Measurements from ENCODE around the gene MLLT3.
"Not testable (repeated sequence)": the region's sequence is repeated elsewhere in the genome, so short reads cannot be mapped to it uniquely, and the experiment has no call there.

Gene MLLT3

DNA sequence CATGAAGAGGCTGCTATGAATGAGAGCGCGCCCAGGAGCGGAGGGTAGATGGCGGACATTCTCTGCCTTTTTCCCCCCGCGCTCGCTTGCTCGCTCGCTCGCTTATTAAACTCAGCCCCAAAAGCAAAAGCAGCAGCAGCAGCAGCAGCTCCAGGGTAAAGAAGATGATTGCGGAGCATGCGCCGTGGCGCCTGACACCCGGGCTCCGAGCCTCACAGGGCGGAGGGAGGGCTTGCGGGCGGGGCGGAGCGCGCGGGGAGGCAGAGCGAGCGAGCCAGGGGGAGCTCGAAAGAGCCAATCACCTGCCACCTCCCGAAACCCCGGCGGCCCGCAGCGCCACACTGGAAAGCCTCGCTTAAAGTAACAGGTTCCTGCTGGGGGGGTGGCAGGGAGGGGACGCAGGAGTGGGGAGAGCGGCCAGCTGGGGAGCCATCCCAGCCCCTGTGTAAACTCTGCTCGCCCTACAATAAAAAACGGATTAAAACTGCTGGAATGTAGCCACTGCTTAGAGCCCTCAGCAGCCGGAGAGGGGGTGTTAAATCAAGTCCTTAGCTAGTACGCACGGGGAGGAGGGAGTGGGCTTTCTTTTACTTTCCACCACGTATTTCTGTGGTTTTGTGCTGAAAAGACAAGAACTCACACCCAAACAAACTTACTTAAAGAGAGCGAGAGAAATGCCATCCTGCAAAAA, at the start of gene MLLT3:
Gene MLLT3, minus strand, starts transcription at position 170 of the 691 bp plus-strand sequence.
- Histone ChIP-seq H3K4me3 (ENCODE audit: low read length) (peak within 1 kb of the TSS; percentile 77), H3K9ac (ENCODE audit: low read depth, low read length) (peak within 1 kb of the TSS; percentile 45; the same call in 1 of the 2 replicates), H3K27me3 (ENCODE audit: insufficient read depth, low read length) (peaks cover 60% of the 10 kb centered on the region), H3K4me1 (ENCODE audit: insufficient read depth, low read length) (peaks cover 5% of the 10 kb centered on the region), H3K27ac (ENCODE audit: low read length) (no peak within 1 kb of the TSS), H3K36me3 (ENCODE audit: insufficient read depth, low read depth, low read length) (no peaks in the 10 kb centered on the region), H3K9me3 (ENCODE audit: insufficient read depth, low read depth, low read length) (no peaks in the 10 kb centered on the region)

DNA sequence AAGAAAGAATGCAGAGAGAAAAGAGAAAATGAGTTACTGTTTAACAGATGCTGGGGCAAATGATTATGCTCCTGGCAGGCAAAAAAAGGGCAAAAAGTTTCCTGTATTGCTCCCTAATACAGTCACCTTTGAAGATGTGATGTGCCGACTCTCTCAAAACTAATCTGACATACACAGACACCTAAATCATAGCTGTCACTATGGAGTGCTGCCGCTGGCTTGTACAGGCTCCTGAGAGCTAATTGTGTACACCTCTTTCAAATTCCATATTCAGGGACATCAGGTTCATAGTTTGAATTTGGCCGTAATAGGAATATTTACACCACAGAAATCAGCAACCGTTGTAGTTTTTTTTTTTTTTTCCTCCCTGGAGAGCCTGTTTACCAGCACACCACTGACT, 49.3 kb upstream of the MLLT3 start:
- Histone ChIP-seq H3K4me1 (ENCODE audit: insufficient read depth, low read length) (peaks cover 10% of the 10 kb centered on the region; the same call in 1 of the 2 replicates), H3K9me3 (ENCODE audit: insufficient read depth, low read depth, low read length) (no peaks in the 10 kb centered on the region), H3K4me3 (ENCODE audit: low read length) (no peak overlapping the region), H3K36me3 (ENCODE audit: insufficient read depth, low read depth, low read length) (no peaks in the 10 kb centered on the region), H3K27ac (ENCODE audit: low read length) (no peak overlapping the region), H3K9ac (ENCODE audit: low read depth, low read length) (no peak overlapping the region), H3K27me3 (ENCODE audit: insufficient read depth, low read length) (no peaks in the 10 kb centered on the region)

DNA sequence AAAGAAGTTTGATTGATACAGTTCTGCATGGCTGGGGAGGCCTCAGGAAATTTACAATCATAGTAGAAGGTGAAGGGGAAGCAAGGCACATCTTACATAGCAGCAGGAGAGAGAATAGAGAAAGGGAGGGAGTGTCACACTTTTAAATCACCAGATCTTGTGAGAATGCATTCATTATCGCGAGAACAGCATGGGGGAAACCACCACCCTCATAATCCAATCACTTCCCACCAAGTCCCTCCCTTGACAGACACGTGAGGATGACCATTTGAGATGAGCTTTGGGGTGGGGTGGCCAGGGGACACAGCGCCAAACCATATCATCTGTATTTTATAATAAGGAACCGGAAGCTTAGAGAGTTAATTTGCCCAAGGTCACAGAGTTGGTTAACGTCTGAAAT, 48.1 kb upstream of the MLLT3 start:
- H3K36me3 ChIP-seq (ENCODE audit: insufficient read depth, low read depth, low read length), result no peaks in the 10 kb centered on the region
- H3K27me3 ChIP-seq (ENCODE audit: insufficient read depth, low read length), result no peaks in the 10 kb centered on the region
- H3K9me3 ChIP-seq (ENCODE audit: insufficient read depth, low read depth, low read length), result no peaks in the 10 kb centered on the region
- H3K4me1 ChIP-seq (ENCODE audit: insufficient read depth, low read length), result peaks cover 11% of the 10 kb centered on the region; the same call in 1 of the 2 replicates
- H3K4me3 ChIP-seq (ENCODE audit: low read length), result no peak overlapping the region
- H3K27ac ChIP-seq (ENCODE audit: low read length), result no peak overlapping the region
- no peak overlapping the region for H3K9ac ChIP-seq (ENCODE audit: low read depth, low read length)

DNA sequence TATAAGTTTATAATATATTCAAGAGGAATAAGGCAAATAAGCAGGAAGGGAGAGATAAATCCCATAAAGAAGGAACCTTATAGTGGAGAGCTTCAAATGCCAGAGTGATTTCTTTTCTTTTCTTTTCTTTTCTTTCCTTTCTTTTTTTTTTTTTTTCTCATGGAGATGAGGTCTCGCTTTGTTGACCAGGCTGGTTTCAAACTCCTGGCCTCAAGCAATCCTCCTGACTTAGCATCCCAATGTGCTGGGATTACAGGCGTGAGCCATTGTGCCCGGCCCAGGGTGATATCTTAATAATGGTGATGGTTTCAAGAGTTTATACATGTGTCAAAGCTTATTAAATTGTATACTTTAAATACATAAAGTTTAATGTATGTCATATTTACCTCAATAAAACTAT, 42.2 kb upstream of the MLLT3 start:
- Histone ChIP-seq H3K36me3 (ENCODE audit: insufficient read depth, low read depth, low read length) (no peaks in the 10 kb centered on the region), H3K4me1 (ENCODE audit: insufficient read depth, low read length) (peaks cover 32% of the 10 kb centered on the region), H3K27me3 (ENCODE audit: insufficient read depth, low read length) (no peaks in the 10 kb centered on the region), H3K4me3 (ENCODE audit: low read length) (peak overlapping the region; percentile 35; the same call in 1 of the 2 replicates), H3K9me3 (ENCODE audit: insufficient read depth, low read depth, low read length) (no peaks in the 10 kb centered on the region), H3K9ac (ENCODE audit: low read depth, low read length) (no peak overlapping the region), H3K27ac (ENCODE audit: low read length) (no peak overlapping the region)

DNA sequence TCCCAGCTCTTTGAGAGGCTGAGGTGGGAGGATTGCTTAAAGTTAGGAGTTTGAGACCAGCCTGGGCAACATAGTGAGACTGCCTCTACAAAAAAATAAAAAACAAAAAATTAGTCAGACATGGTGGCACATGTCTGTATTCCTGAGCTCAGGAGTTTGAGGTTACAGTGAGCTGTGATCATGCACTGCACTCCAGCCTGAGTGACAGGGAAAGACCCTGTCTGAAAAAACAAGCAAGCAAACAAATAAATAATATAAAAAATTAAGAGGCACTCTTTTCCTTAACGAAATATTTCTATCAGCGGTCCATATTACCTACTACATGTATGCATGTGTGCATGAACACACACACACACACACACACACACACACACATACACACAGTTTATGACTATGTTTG, 40.8 kb upstream of the MLLT3 start:
- no peak overlapping the region for H3K4me3 ChIP-seq (ENCODE audit: low read length)
- H3K4me1 ChIP-seq (ENCODE audit: insufficient read depth, low read length), result peaks cover 33% of the 10 kb centered on the region
- no peak overlapping the region for H3K9ac ChIP-seq (ENCODE audit: low read depth, low read length)
- H3K9me3 ChIP-seq (ENCODE audit: insufficient read depth, low read depth, low read length), result no peaks in the 10 kb centered on the region
- H3K36me3 ChIP-seq (ENCODE audit: insufficient read depth, low read depth, low read length), result no peaks in the 10 kb centered on the region
- H3K27ac ChIP-seq (ENCODE audit: low read length), result no peak overlapping the region
- no peaks in the 10 kb centered on the region for H3K27me3 ChIP-seq (ENCODE audit: insufficient read depth, low read length)

DNA sequence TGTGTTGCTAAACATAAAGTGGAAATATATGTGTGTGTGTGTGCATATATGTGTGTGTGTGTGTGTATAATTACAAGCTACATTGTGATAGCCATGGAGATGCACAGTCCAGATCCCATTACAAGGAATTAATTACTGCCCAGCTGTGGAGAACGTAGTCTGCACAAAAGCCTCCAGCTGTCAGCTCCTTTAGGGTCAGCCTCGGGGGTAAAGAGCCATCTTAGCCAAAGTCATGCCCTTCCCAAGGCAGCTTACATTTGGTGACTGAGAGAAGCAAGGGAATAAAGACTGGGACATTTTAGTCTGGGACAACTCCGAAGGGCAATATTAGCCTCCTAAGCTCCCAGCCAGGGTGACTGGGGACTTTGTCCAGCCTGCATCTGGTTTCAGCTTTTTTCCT, 39.9 kb upstream of the MLLT3 start:
- Histone ChIP-seq H3K4me3 (ENCODE audit: low read length) (no peak overlapping the region), H3K27ac (ENCODE audit: low read length) (no peak overlapping the region), H3K9ac (ENCODE audit: low read depth, low read length) (no peak overlapping the region), H3K4me1 (ENCODE audit: insufficient read depth, low read length) (peaks cover 32% of the 10 kb centered on the region), H3K9me3 (ENCODE audit: insufficient read depth, low read depth, low read length) (no peaks in the 10 kb centered on the region), H3K36me3 (ENCODE audit: insufficient read depth, low read depth, low read length) (no peaks in the 10 kb centered on the region), H3K27me3 (ENCODE audit: insufficient read depth, low read length) (no peaks in the 10 kb centered on the region)

DNA sequence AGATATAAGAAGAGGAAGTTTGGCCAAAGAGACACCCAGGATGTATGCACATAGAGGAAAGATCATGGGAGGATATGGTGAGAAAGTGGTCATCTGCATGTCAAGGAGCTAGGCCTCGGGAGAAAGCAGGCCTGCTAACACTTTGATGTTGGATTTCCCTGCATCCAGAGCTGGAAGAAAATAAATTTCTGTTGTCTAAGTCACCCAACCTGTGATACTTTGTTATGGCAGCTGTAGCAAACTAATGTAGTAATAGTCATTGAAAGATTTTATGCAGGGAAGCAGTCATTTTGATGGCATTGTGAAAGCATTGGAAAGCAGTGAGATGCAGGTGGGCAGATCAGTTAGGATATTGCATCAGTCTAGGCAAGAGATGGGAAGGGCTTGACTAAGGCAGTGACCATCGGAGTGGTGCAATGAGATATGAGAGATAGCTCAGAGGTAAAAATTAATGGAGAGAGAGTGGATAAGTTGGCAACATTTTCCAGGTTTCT, 37.2 kb upstream of the MLLT3 start:
- no peaks in the 10 kb centered on the region for H3K36me3 ChIP-seq (ENCODE audit: insufficient read depth, low read depth, low read length)
- H3K27me3 ChIP-seq (ENCODE audit: insufficient read depth, low read length), result no peaks in the 10 kb centered on the region
- H3K9me3 ChIP-seq (ENCODE audit: insufficient read depth, low read depth, low read length), result no peaks in the 10 kb centered on the region; the same call in 1 of the 2 replicates
- H3K27ac ChIP-seq (ENCODE audit: low read length), result no peak overlapping the region
- peak overlapping the region; percentile 78 for H3K4me3 ChIP-seq (ENCODE audit: low read length)
- H3K4me1 ChIP-seq (ENCODE audit: insufficient read depth, low read length), result peaks cover 19% of the 10 kb centered on the region
- no peak overlapping the region for H3K9ac ChIP-seq (ENCODE audit: low read depth, low read length)

DNA sequence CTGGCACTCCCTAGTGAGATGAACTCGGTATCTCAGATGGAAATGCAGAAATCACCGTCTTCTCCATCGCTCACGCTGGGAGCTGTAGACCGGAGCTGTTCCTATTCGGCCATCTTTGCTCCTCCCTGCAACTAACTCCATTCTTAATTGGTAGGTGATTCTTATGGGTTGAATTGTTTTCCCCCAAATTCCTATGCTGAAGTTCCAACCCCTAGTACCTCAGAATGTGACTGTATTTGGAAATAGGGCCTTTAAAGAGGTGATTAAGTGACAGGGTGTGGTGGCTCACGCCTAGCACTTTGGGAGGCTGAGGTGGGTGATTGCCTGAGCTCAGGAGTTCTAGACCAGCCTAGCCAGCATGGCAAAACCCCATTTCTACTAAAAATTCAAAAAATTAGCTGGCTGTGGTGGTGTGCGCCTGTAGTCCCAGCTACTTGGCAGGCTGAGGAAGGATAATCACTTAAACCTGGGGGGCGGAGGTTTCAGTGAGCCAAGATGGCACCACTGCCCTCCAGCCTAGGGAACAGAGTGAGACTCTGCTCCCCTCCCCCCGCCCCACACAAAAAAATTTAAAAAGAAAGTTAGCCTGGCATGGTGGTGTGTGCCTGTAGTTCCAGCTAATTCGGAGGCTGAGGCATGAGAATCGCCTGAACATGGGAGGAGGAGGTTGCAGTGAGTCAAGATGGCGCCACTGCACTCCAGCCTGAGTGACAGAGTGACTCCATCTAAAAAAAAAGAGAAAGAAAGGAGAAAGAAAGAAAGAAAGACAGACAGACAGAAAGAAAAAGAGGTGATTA, 36.6 kb upstream of the MLLT3 start:
- peak overlapping the region; percentile 76 for H3K9ac ChIP-seq (ENCODE audit: low read depth, low read length)
- peak overlapping the region; percentile 78 for H3K4me3 ChIP-seq (ENCODE audit: low read length)
- H3K9me3 ChIP-seq (ENCODE audit: insufficient read depth, low read depth, low read length), result no peaks in the 10 kb centered on the region; the same call in 1 of the 2 replicates
- no peaks in the 10 kb centered on the region for H3K27me3 ChIP-seq (ENCODE audit: insufficient read depth, low read length)
- H3K4me1 ChIP-seq (ENCODE audit: insufficient read depth, low read length), result peaks cover 19% of the 10 kb centered on the region
- H3K36me3 ChIP-seq (ENCODE audit: insufficient read depth, low read depth, low read length), result no peaks in the 10 kb centered on the region
- H3K27ac ChIP-seq (ENCODE audit: low read length), result no peak overlapping the region

DNA sequence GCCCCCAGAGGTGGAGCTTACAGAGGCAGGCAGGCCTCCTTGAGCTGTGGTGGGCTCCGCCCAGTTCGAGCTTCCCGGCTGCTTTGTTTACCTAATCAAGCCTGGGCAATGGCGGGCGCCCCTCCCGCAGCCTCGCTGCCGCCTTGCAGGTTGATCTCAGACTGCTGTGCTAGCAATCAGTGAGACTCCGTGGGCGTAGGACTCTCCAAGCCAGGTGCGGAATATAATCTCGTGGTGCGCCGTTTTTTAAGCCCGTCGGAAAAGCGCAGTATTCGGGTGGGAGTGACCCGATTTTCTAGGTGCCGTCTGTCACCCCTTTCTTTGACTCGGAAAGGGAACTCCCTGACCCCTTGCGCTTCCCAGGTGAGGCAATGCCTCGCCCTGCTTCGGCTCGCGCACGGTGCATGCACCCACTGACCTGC, 36.0 kb upstream of the MLLT3 start:
- not testable (repeated sequence) for H3K9me3 ChIP-seq (ENCODE audit: insufficient read depth, low read depth, low read length); H3K36me3 ChIP-seq (ENCODE audit: insufficient read depth, low read depth, low read length); H3K27ac ChIP-seq (ENCODE audit: low read length); H3K27me3 ChIP-seq (ENCODE audit: insufficient read depth, low read length)
- Histone ChIP-seq H3K4me3 (ENCODE audit: low read length) (peak overlapping the region; percentile 78), H3K9ac (ENCODE audit: low read depth, low read length) (peak overlapping the region; percentile 76), H3K4me1 (ENCODE audit: insufficient read depth, low read length) (peaks cover 13% of the 10 kb centered on the region)

DNA sequence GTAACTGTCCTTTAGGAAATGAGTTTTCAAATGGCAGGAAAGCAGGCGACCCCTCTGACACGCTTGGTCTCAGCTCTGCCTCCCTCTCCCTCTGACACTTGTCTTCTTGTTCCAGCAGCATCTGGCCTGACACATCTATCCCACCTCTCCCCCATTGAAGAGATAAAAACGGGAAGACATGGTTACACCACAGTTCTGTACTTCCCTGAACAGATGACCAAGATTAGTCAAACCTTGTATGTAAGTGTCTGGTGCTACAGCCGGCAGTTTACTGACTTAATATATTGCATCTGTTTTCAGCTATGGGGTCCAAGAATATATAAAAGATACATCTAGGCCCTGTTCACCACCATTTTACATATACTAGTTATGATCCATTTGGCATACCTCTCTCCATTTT, 29.6 kb upstream of the MLLT3 start:
- Histone ChIP-seq H3K27ac (ENCODE audit: low read length) (no peak overlapping the region), H3K9ac (ENCODE audit: low read depth, low read length) (no peak overlapping the region)

DNA sequence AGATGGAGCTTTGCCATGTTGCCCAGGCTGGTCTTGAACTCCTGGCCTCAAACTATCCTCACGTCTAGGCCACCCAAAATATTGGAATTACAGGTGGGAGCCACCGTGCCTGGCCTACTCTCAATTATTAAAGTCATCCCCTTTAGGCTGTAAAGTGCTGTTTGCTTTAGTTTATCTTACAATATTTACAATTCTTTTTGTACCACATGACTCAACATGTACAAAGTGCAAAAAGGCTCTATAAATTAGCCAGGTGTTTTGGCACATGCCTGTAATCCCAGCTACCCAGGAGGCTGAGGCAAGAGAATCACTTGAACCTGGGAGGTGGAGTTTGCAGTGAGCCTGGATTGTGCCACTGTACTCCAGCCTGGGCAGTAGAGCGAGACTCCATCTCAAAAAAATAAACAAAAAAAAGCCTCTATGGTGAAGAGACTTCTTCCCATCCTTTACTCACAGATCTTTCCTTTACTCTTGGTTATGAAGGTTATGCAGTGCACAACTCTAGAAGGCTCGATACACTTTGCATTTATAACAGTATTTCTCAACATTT, 28.5 kb upstream of the MLLT3 start:
- no peaks in the 10 kb centered on the region for H3K36me3 ChIP-seq (ENCODE audit: insufficient read depth, low read depth, low read length)
- H3K9me3 ChIP-seq (ENCODE audit: insufficient read depth, low read depth, low read length), result no peaks in the 10 kb centered on the region; the same call in 1 of the 2 replicates
- H3K27me3 ChIP-seq (ENCODE audit: insufficient read depth, low read length), result no peaks in the 10 kb centered on the region
- no peak overlapping the region for H3K27ac ChIP-seq (ENCODE audit: low read length)
- no peaks in the 10 kb centered on the region for H3K4me1 ChIP-seq (ENCODE audit: insufficient read depth, low read length)
- no peak overlapping the region for H3K4me3 ChIP-seq (ENCODE audit: low read length)
- no peak overlapping the region for H3K9ac ChIP-seq (ENCODE audit: low read depth, low read length)

More for the DNA sequence above, 29.6 kb upstream of the MLLT3 start:
- H3K4me1 ChIP-seq (ENCODE audit: insufficient read depth, low read length), result no peaks in the 10 kb centered on the region
- H3K36me3 ChIP-seq (ENCODE audit: insufficient read depth, low read depth, low read length), result no peaks in the 10 kb centered on the region
- H3K9me3 ChIP-seq (ENCODE audit: insufficient read depth, low read depth, low read length), result no peaks in the 10 kb centered on the region; the same call in 1 of the 2 replicates
- H3K27me3 ChIP-seq (ENCODE audit: insufficient read depth, low read length), result no peaks in the 10 kb centered on the region
- H3K4me3 ChIP-seq (ENCODE audit: low read length), result no peak overlapping the region
